Skeletal muscle cell (primary cell): ENCODE measurements around the gene REG1B.

Experiments
- DNase-seq: peaks from one replicate; pipeline ENCODE4 v3.0.0-alpha.2; 2010; ENCODE audit warnings: low read depth
- H3K4me3 ChIP-seq: 2 replicates; pipeline ENCODE4 v1.5.1; 2011; ENCODE audit warnings: low read depth, mild to moderate bottlenecking, control low read depth, low read length, moderate library complexity

The REG1B gene, protein sequence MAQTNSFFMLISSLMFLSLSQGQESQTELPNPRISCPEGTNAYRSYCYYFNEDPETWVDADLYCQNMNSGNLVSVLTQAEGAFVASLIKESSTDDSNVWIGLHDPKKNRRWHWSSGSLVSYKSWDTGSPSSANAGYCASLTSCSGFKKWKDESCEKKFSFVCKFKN

GRCh38 chr2:79087785-79088364 is at the start of gene REG1B:
TSS of gene REG1B (minus strand) at chr2:79087993. CDS start at chr2:79087612, 381 bp downstream.
- no peak within 1 kb of the TSS for H3K4me3 ChIP-seq
- no peak for DNase-seq

DNA sequence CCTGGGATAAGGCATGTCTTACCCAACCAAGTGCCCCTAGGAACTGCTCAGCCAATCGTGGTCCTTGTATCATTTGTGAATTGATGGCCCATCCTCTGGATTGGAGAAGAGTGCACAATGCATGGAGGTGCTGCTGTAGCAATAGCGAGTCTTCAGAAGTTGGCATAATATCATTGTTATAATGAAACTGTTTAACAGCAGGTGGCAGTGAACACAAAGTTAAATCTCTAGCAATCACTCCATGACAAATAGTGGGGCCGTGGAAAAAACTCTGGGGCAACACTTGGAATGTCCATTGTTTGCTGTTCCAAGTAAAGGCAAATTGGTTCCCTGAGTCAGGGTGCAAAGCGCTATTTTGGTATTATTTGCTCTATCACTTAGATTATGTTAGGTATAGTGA is 43.9 kb upstream of the REG1B start:
- DNase-seq: no peak
- no peak overlapping the region for H3K4me3 ChIP-seq

GRCh38 chr2:79129804-79130203 is 42.0 kb upstream of the REG1B start:
- no peak overlapping the region for H3K4me3 ChIP-seq
- no peak for DNase-seq

GRCh38 chr2:79129260-79129659 is 41.5 kb upstream of the REG1B start:
- H3K4me3 ChIP-seq: no peak overlapping the region
- DNase-seq: no peak

GRCh38 chr2:79128406-79128805 is 40.6 kb upstream of the REG1B start:
- DNase-seq: no peak

DNA sequence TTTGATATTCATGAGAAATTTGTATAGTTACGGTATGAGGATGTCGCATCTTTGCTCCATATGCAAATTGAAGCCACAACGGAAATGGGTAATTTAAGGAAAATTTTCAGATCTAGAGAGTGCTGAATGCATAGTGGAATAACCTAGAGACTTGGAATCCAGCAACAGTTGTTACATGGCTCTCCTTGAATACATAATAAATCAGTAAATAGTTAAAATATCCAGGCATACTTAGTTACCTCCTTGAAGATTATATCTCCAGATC is 37.9 kb upstream of the REG1B start:
- DNase-seq: no peak
- H3K4me3 ChIP-seq: no peak overlapping the region

More at GRCh38 chr2:79128406-79128805, 40.6 kb upstream of the REG1B start:
- no peak overlapping the region for H3K4me3 ChIP-seq

- no peak for DNase-seq
- no peak overlapping the region for H3K4me3 ChIP-seq
These were observed 37.3 kb upstream of the REG1B start for GRCh38 chr2:79124907-79125720.

DNA sequence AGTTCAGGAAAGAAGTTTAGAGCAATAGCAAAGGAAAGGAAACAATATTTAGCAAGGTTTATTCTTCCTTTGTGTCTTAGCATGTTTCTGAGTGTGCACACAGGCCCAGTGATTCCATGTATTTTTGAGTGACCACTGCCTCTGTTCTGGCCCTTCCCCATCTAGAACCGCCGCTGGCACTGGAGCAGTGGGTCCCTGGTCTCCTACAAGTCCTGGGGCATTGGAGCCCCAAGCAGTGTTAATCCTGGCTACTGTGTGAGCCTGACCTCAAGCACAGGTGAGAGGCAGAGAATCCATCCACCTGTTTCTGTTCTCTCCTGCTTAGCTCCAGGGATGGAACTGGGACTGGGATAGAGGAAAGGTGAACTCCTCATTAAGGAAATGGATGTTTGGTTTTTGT is 34.9 kb upstream of the REG1B start:
- no peak for DNase-seq
- H3K4me3 ChIP-seq: no peak overlapping the region

- H3K4me3 ChIP-seq: no peak within 1 kb of the TSS
These were observed 32.5 kb upstream of the REG1B start, which contains the start of gene REG1A for GRCh38 chr2:79120194-79120713. TSS of gene REG1A (plus strand) at chr2:79120488. CDS start at chr2:79120862, 374 bp downstream.

GRCh38 chr2:79116997-79117928 is 29.5 kb upstream of the REG1B start:
- DNase-seq: no peak
- H3K4me3 ChIP-seq: no peak overlapping the region

More at GRCh38 chr2:79120194-79120713, 32.5 kb upstream of the REG1B start, which contains the start of gene REG1A:
- no peak for DNase-seq

- no peak overlapping the region for H3K4me3 ChIP-seq
- DNase-seq: no peak
These were observed 27.2 kb upstream of the REG1B start for GRCh38 chr2:79114797-79115494.

- no peak overlapping the region for H3K4me3 ChIP-seq
- no peak for DNase-seq
These were observed 24.5 kb upstream of the REG1B start for GRCh38 chr2:79112269-79112668.

- no peak overlapping the region for H3K4me3 ChIP-seq
- DNase-seq: no peak
These were observed 17.5 kb upstream of the REG1B start for GRCh38 chr2:79105259-79105658.

DNA sequence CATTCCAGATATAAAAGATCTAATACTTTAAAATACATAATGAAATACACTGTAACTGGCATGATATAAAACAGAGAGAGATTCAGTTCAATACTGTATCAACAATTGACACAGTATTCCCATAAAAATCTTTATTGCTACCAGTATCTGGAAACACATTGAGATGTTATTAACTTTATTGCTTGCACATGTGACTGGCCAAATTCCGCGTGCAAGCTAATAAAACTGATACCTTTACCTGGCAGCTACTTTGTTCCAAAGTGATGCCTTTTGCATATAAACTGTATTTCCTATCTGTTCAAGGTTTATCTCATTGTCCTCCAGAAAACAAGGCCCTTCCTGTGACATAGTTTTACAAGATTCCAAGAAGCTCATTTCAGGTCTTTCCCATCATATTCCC is 15.4 kb upstream of the REG1B start:
- DNase-seq: no peak
- no peak overlapping the region for H3K4me3 ChIP-seq

- DNase-seq: no peak
- no peak overlapping the region for H3K4me3 ChIP-seq
These were observed 13.2 kb upstream of the REG1B start for GRCh38 chr2:79101024-79101423.

DNA sequence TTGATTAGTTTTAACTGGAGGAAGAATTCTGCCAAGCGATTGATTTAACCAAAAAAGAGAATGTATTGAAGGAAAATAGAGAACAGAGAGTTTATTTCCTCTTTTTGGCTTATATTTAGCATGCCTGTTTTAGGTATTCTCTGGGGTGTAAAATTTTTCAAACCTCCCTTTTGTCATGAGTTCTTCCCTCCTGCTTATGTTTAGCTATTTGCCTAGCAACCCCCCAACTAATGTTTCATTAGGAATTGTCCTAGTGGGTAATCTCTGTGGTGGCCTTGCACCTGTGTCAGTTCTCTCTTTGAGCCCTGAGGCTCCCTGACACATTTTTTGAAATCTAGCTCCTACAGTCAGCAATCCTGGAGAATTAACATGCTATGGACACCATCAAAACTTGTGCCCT is 12.5 kb upstream of the REG1B start:
- H3K4me3 ChIP-seq: no peak overlapping the region
- no peak for DNase-seq

- DNase-seq: no peak
- no peak overlapping the region for H3K4me3 ChIP-seq
These were observed 11.4 kb upstream of the REG1B start for GRCh38 chr2:79099140-79099686.

DNA sequence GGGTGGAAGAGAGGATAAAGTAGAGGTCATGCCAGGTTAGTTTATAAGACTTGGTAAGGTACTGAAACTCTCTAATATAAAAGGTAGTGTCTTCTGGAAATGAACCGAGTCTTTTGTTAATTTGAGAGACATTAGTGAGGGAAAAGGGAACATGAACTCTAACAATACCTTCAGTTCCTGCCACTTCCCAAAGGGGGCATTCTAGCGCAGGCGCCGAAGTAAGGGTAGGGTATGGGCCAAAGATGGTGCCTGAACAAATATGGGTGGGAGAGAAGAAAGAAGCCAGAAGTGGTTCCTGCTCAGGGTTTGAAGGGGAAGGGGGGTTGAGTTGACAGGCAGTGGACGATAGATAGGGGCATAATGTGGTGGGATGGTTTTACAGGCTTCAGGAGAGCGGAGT is 10.1 kb upstream of the REG1B start:
- H3K4me3 ChIP-seq: no peak overlapping the region
- DNase-seq: no peak

GRCh38 chr2:79090693-79091092 is 2.9 kb upstream of the REG1B start:
- no peak for DNase-seq
- H3K4me3 ChIP-seq: no peak overlapping the region
